GM19372 (cell line): ENCODE measurements around the gene KRTAP5-11.
"Not testable (repeated sequence)": the region's sequence is repeated elsewhere in the genome, so short reads cannot be mapped to it uniquely, and the experiment has no call there.

Experiments
- ATAC-seq: cut with Tn5 transposase; IDR thresholded peaks from one replicate; pipeline ENCODE4 v1.9.1; 2021; ENCODE audit warnings: mild to moderate bottlenecking, low read depth, moderate library complexity; ENCODE audit not compliant: unreplicated experiment

The KRTAP5-11 gene

GRCh38 chr11:71582969-71583368, 294 bp upstream of the KRTAP5-11 start:
- ATAC-seq, result not testable (repeated sequence)

DNA sequence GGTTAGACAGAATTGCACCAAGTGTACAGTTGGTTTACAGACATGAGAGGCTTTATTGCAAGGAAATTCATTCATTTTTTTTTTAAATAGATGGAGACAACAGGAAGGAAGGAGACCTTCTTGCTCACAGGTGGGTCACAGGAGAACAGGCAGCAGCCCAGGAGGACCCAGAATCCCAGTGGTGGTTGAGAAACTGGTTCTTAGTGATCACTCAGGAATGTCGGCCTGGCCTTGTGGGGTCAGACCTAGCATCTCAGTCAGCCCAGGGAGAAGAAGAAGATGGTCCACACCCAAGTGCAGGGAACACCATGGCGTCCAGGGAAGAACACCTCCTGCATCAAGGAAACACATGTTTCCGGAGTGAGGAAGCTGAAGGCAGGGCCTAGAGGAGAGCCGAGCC, 849 bp downstream of the KRTAP5-11 start:
- ATAC-seq, result no peak

DNA sequence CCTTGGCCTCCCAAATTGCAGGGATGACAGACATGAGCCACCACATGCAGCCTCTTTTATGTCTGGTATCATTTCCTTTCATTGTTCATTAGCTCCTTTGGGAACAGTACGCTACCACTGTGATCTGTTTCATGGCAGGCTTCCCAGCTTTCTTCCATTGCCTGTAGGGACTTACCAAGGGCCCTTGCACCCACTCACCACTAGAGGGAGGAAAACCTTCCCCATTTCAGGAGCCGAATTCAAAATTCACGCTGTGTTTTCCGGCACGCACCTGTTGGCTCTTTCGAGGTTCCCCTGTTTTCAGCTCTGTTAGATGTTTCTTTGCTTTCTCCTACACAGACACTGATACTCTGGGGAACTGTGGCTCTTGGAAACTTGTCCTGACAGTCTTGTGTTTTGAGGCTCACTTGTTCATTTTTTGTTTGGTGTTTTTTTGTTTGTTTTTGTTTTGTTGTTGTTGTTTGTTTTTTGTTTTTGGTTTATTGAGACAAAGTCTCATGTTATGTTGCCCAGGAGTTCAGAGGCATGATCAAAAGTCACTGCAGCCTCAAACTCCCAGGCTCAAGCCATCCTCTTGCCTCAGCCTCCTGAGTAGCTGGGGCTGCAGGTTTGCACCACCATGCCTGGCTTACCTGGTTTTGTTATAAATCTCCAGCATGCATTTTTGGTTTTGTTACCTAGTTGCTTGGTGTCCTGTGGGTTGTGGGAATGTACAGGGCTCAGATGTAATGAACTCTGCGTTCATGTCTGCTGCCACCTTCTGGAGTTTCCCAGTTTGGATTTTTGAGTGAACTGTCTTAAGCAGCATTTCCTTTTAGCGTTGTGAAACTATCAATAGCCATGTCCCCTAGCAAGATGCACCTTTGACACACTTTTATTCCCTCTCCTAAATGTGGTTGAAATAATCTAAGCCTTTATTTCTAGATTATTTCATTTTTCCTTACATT, 2.3 kb downstream of the KRTAP5-11 start:
- no peak for ATAC-seq

DNA sequence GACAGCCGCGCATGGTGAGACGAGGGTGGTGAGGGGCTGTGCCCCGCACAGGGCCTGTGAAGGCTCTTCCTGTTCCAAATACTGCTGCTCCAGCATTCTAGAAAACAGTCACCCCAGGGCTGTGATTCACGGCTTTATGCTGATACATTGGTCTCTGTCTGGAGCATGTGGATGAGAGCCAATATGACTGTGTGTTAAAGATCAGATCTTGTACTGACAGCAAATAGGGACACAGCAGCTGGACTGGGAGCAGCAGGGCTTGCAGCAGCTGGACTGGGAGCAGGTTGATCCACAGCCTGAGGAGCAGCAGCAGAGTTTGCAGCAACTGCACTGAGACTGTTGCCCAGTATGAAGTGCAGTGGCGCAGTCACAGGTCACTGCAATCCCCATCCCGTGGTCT, 3.2 kb downstream of the KRTAP5-11 start:
- not testable (repeated sequence) for ATAC-seq

DNA sequence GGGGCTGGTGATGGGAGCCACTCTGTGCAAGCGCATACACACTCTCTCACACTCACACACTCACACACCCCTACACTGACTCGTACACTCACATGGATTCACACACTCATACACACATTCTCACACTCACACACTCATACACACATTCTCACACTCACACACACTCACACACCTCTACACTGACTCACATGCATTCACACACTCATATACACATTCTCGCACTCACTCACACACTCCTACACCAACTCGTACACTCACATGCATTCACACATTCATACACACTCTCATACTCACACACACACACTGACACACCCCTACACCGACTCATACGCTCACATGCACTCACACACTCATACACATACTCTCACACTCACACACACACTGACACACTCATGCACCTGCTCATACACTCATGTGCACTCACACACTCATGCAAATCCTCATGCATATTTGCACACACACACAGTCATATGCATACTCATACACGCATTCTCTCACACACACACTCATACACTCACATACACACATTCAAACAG, 5.1 kb downstream of the KRTAP5-11 start:
- ATAC-seq, result no peak

- not testable (repeated sequence) for ATAC-seq
These were observed 5.8 kb downstream of the KRTAP5-11 start for GRCh38 chr11:71576688-71577465.

DNA sequence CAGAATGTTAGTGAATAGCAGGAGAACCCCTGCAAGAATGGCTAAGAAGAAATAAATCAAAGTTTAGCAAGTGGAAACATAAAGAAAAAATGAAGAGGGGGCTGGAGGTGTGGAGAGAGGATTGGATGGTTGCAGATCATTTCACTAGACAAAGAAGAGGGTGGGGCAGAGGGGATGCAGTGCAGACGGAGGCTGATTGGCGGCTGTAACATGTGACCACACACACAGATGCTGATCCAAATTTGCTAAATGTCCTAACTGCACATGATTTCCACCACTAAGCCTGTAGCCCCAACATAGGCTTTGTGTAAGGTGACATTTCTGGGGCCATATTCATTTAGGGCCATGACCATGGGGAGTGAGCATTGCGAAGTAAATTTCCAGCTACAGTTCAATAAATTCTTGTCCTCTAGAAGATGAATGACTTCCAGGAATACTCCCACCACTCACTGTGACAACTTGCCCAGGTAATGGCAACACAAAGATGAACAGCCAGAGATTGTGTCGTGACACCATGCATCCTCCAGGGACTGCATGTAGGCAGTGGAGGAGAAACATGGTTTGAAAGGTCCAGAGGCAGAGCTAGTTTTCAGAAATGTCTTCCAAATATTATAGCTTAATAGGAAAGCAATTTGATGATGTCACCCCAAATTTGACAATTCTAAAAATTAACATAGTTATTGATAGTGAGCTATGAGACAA, 6.8 kb downstream of the KRTAP5-11 start:
- no peak for ATAC-seq

GRCh38 chr11:71574418-71574817, 8.3 kb downstream of the KRTAP5-11 start:
- no peak for ATAC-seq

DNA sequence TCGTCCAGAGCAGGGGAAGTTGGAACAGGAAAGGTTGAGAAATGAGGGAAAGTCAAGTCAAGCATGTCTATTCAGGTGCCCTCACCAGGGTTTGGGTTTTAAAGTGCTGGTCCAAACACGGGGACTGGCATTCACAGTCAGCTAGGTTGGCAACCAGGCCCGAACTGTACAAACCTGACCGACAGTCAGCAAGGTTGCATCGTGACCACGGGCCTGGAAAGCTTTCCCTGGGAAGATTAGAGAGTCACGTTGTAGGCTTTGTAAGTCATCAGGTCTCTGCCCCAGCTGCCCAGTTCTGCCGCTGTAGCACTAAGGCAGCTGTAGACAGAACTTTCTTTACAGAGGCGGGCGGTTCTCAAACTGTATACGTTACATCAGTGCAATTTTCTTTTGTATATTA, 9.9 kb downstream of the KRTAP5-11 start:
- ATAC-seq, result no peak

GRCh38 chr11:71571101-71571850, 11.4 kb downstream of the KRTAP5-11 start:
- not testable (repeated sequence) for ATAC-seq

DNA sequence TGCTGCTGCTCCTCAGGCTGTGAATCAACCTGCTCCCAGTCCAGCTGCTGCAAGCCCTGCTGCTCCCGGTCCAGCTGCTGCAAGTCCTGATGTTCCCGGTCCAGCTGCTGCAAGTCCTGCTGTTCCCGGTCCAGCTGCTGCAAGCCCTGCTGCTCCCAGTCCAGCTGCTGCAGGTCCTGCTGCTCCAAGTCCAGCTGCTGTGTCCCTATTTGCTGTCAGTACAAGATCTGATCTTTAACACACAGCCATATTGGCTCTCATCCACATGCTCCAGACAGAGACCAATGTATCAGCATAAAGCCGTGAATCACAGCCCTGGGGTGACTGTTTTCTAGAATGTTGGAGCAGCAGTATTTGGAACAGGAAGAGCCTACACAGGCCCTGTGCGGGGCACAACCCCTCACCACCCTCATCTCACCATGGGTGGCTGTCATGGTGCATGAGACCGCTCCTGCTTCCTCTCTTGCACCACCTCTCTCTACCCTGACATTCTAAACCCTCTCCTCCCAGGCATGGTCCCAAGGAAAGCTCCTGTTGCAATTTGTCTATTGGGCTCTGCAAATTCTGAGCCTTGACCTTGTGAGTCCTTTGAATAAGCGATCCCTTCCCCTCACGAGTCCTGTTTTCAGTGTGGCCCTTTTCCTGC, 13.8 kb downstream of the KRTAP5-11 start:
- no peak for ATAC-seq

DNA sequence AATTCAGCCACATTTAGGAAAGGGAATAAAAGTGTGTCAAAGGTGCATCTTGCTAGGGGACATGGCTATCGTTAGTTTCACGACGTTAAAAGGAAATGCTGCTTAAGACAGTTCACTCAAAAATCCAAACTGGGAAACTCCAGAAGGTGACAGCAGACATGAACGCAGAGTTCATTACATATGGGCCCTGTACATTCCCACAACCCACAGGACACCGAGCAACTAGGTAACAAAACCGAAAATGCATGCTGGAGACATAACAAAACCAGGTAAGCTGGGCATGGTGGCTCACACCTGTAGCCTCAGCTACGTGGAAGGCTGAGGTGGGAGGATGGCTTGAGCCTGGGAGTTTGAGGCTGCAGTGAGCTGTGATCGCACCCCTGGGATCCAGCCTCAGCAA, 15.0 kb downstream of the KRTAP5-11 start:
- not testable (repeated sequence) for ATAC-seq

- not testable (repeated sequence) for ATAC-seq
These were observed 15.8 kb downstream of the KRTAP5-11 start for GRCh38 chr11:71566626-71567599.

GRCh38 chr11:71566081-71566620, 16.5 kb downstream of the KRTAP5-11 start:
- no peak for ATAC-seq

DNA sequence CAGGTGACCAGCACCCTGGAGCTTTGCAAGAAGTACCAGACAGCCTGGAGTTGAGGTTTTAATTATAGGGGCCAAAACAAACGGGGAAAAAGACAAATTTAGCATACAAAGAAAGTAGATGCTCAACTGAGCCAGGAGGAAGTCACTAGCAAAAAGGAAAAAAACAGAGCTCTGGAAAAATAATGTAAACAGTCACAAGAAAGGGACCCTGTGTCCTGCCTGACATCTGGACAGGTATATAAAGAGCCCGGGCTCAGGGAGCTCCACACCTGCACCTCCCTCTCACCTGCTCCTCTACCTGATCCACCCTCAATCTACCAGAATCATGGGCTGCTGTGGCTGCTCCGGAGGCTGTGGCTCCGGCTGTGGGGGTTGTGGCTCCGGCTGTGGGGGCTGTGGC, 17.4 kb downstream of the KRTAP5-11 start, which contains the start of gene KRTAP5-10:
Gene KRTAP5-10 (plus strand): TSS at position 301 of the 400 bp plus-strand sequence. CDS start 25 bp downstream, at position 326.
- ATAC-seq, result no peak

GRCh38 chr11:71564430-71564829, 18.2 kb downstream of the KRTAP5-11 start:
- no peak for ATAC-seq

DNA sequence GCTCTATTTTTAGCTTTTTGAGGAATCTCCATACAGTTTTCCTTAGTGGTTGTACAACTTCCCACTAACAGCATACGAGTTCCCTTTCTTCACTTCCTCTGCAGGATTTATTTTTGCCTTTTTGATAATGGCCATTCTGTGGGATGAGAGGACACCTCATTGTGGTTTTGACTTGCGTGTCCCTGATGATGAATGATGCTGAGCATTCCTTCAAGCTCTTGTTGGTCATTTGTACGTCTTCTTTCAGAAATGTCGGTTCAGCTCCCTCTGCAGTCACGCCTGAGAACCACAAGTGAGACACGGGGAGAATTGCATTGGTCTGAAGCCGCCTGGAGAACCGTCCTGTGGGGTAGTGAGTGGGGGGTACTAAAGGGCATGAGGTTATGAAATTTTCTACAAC, 19.3 kb downstream of the KRTAP5-11 start:
- no peak for ATAC-seq

GRCh38 chr11:71562120-71562519, 20.6 kb downstream of the KRTAP5-11 start:
- no peak for ATAC-seq
